Neural crest cell (in vitro differentiated cells): Measurements from ENCODE around the gene MTMR8. TPM values are rescaled to one million over a fixed set of nuclear protein-coding genes. Genes with fewer than 3 reads are reported as not detected.
"Not testable (repeated sequence)": the region's sequence is repeated elsewhere in the genome, so short reads cannot be mapped to it uniquely, and the experiment has no call there.

Experiments
- DNase-seq: peaks from one replicate; pipeline ENCODE4 v3.0.0; 2021; ENCODE audit warnings: low read depth, mixed read lengths, low spot score
- H3K27ac Mint-ChIP-seq: one replicate; pipeline ENCODE4 v1.8.0; 2021; ENCODE audit warnings: mild to moderate bottlenecking, mixed read lengths; ENCODE audit not compliant: unreplicated experiment
- H3K27me3 Mint-ChIP-seq: 2 replicates; pipeline ENCODE4 v1.8.0; 2021; ENCODE audit warnings: low read depth, mild to moderate bottlenecking, mixed read lengths
- H3K36me3 Mint-ChIP-seq: 2 replicates; pipeline ENCODE4 v1.8.0; 2021; ENCODE audit warnings: low read depth, mild to moderate bottlenecking, mixed read lengths
- H3K4me1 Mint-ChIP-seq: 2 replicates; pipeline ENCODE4 v1.8.0; 2021; ENCODE audit warnings: mixed read lengths
- H3K4me3 Mint-ChIP-seq: one replicate; pipeline ENCODE4 v1.8.0; 2021; ENCODE audit warnings: mild to moderate bottlenecking, mixed read lengths
- H3K9me3 Mint-ChIP-seq: 2 replicates; pipeline ENCODE4 v1.8.0; 2021; ENCODE audit warnings: mixed read lengths
- total RNA-seq: library from RNA; stranded (reverse); gene quantifications from 2 replicates; pipeline ENCODE4 v1.2.1, GENCODE V29; 2021
- TF ChIP-seq, protein P1 (sequence below): fragments of 200-600 bp; sonication (generic); conservative IDR thresholded peaks from 2 replicates; pipeline ENCODE4 v1.5.0; 2021; ENCODE audit warnings: antibody characterized with exemption, mild to moderate bottlenecking

The MTMR8 gene
- total RNA-seq, 1 donor from 2014 or later = 4.0 TPM

GRCh38 chrX:64427787-64428186 is 32.5 kb upstream of the MTMR8 start:
- no peak overlapping the region for H3K4me3 Mint-ChIP-seq
- H3K27me3 Mint-ChIP-seq = no peaks in the 10 kb centered on the region
- peaks cover 11% of the 10 kb centered on the region for H3K9me3 Mint-ChIP-seq

GRCh38 chrX:64427281-64427680 is 32.0 kb upstream of the MTMR8 start:
- no peaks in the 10 kb centered on the region for H3K36me3 Mint-ChIP-seq
- DNase-seq = no peak
- H3K4me3 Mint-ChIP-seq = no peak overlapping the region
- H3K27ac Mint-ChIP-seq = no peak overlapping the region
- H3K9me3 Mint-ChIP-seq = peaks cover 12% of the 10 kb centered on the region
- H3K4me1 Mint-ChIP-seq = peaks cover 29% of the 10 kb centered on the region
- TF ChIP-seq, protein P1, sequence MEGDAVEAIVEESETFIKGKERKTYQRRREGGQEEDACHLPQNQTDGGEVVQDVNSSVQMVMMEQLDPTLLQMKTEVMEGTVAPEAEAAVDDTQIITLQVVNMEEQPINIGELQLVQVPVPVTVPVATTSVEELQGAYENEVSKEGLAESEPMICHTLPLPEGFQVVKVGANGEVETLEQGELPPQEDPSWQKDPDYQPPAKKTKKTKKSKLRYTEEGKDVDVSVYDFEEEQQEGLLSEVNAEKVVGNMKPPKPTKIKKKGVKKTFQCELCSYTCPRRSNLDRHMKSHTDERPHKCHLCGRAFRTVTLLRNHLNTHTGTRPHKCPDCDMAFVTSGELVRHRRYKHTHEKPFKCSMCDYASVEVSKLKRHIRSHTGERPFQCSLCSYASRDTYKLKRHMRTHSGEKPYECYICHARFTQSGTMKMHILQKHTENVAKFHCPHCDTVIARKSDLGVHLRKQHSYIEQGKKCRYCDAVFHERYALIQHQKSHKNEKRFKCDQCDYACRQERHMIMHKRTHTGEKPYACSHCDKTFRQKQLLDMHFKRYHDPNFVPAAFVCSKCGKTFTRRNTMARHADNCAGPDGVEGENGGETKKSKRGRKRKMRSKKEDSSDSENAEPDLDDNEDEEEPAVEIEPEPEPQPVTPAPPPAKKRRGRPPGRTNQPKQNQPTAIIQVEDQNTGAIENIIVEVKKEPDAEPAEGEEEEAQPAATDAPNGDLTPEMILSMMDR = no peak
- H3K27me3 Mint-ChIP-seq = no peaks in the 10 kb centered on the region

More at GRCh38 chrX:64427787-64428186, 32.5 kb upstream of the MTMR8 start:
- DNase-seq = no peak
- no peaks in the 10 kb centered on the region for H3K36me3 Mint-ChIP-seq
- TF ChIP-seq, protein P1 = no peak
- H3K4me1 Mint-ChIP-seq = peaks cover 25% of the 10 kb centered on the region
- no peak overlapping the region for H3K27ac Mint-ChIP-seq

DNA sequence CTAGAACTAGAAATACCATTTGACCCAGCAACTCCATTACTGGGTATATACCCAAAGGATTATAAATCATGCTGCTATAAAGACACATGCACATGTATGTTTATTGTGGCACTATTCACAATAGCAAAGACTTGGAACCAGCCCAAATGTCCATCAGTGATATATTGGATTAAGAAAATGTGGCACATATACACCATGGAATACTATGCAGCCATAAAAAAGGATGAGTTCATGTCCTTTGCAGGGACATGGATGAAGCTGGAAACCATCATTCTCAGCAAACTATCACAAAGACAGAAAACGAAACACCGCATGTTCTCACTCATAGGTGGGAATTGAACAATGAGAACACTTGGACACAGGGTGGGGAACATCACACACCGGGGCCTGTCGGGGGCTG is 14.5 kb upstream of the MTMR8 start:
- not testable (repeated sequence) for DNase-seq, H3K27me3 Mint-ChIP-seq, H3K27ac Mint-ChIP-seq, H3K4me1 Mint-ChIP-seq, H3K4me3 Mint-ChIP-seq, H3K36me3 Mint-ChIP-seq, H3K9me3 Mint-ChIP-seq

DNA sequence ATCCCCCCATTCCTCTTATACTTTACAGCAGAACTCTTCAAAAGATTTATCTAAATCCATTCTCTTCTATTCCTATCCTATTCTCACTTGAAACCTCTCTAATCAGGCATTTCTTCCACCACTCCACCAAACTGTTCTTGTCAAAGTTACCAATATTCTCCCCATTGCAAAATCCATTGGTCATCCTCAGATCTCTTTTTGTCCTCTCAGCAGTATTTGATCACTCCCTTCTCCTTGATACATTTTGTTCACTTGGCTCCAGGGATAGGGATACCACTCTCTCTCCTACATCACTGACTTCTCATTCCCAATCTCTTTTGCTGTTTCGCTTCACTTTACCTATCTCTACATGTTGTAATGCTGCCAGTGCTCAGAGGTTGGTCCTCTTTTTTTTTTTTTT is 2.8 kb upstream of the MTMR8 start:
- DNase-seq = no peak
- Mint-ChIP-seq H3K36me3 (peaks cover 8% of the 10 kb centered on the region), H3K4me3 (no peak overlapping the region), H3K4me1 (peaks cover 14% of the 10 kb centered on the region), H3K27ac (no peak overlapping the region), H3K27me3 (peaks cover 2% of the 10 kb centered on the region), H3K9me3 (peaks cover 13% of the 10 kb centered on the region)
- TF ChIP-seq, protein P1 = no peak

GRCh38 chrX:64395568-64395929 is 297 bp upstream of the MTMR8 start:
- Mint-ChIP-seq H3K27ac (no peak overlapping the region), H3K36me3 (peaks cover 5% of the 10 kb centered on the region), H3K27me3 (peaks cover 2% of the 10 kb centered on the region), H3K9me3 (peaks cover 9% of the 10 kb centered on the region), H3K4me1 (peaks cover 14% of the 10 kb centered on the region), H3K4me3 (peak overlapping the region; percentile 92)
- TF ChIP-seq, protein P1 = no peak
- no peak for DNase-seq

DNA sequence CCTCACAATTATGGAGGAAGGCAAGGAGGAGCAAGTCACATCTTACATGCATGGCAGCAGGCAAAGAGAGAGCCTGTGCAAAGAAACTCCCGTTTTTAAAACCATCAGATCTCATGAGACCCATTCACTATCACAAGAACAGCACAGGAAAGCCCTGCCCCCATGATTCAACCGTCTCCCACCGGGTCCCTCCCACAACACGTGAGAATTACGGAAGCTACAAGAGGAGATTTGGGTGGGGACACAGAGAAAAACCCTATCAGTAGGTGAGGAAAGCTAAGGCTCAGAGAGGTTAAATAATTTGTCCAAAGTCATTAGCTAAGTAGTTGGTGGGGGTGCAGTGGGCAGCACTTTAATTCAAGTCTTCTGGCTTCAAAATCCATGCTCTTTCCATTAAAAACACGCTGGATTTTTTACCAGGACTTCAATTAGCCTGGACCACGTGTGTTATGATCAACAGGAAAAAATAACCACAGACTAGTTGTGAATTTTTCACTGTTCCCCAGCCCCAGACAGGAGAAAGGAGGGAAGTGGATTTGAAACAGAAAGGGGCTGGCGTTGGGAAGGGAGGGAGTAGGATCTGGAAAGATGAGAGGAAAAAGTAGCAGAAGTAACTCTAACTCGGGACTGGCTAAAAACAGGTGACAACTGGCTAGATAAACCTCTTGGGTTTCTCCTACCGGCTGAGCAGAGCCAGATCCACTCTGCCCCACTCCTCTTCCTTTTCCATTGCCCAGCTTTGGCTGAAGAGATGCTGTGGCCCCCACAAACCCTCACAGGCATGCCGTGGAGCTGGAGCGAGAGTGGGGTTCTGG is 986 bp downstream of the MTMR8 start:
- Mint-ChIP-seq H3K27me3 (peaks cover 2% of the 10 kb centered on the region), H3K4me3 (peak overlapping the region; percentile 92), H3K9me3 (peaks cover 8% of the 10 kb centered on the region), H3K36me3 (peaks cover 5% of the 10 kb centered on the region), H3K4me1 (peaks cover 14% of the 10 kb centered on the region), H3K27ac (no peak overlapping the region)
- TF ChIP-seq, protein P1 = no peak
- no peak for DNase-seq
